ENCODE results near the gene SORCS2. TPM values are rescaled to one million over a fixed set of nuclear protein-coding genes. Genes with fewer than 3 reads are reported as not detected.

Gene SORCS2
- total RNA-seq, 6 experiments from 2014 or later, result 0.18 to 6.2 (median 3.1) TPM

DNA sequence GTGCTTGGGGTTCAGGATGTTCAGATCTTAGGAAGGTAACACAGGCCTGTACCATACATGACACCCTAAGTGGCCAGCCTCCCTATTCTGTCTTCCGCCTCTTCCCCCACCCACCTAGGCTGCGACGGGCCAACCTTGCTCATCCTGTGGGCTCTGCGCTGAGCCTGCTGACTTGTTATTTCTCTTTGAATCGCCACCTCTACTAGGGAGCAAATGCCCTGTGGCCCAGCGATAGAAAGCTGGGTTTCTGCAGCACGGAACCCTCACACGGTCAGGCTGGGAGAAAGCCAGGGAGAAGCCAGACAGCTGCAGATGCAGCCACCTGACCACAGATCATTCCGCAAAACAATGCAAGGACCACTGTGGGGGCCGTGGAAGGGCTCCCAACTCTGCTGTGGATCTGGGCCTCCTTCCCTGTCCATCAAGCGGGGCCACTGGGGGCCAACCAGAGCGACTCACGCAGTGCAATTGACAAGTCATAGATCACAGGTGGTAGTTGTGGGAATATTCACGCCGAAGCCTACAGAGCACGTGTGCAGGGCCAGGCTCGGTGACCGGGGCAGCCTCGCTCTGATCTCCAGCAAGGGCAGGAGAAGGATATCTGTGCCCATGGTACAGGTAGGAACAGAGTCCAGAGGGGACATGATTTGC, 519.8 kb downstream of the SORCS2 start:
- no peak for TF ChIP-seq POLR2A (IDR thresholded peaks at IDR 0.05)
- TF ChIP-seq, protein P1, sequence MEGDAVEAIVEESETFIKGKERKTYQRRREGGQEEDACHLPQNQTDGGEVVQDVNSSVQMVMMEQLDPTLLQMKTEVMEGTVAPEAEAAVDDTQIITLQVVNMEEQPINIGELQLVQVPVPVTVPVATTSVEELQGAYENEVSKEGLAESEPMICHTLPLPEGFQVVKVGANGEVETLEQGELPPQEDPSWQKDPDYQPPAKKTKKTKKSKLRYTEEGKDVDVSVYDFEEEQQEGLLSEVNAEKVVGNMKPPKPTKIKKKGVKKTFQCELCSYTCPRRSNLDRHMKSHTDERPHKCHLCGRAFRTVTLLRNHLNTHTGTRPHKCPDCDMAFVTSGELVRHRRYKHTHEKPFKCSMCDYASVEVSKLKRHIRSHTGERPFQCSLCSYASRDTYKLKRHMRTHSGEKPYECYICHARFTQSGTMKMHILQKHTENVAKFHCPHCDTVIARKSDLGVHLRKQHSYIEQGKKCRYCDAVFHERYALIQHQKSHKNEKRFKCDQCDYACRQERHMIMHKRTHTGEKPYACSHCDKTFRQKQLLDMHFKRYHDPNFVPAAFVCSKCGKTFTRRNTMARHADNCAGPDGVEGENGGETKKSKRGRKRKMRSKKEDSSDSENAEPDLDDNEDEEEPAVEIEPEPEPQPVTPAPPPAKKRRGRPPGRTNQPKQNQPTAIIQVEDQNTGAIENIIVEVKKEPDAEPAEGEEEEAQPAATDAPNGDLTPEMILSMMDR (IDR thresholded peaks at IDR 0.05), result no peak
- DNase-seq, result no peak
- Histone ChIP-seq H3K4me3 (no peak overlapping the region), H3K4me1 (no peaks in the 10 kb centered on the region), H3K9me3 (no peaks in the 10 kb centered on the region), H3K27me3 (no peaks in the 10 kb centered on the region), H3K27ac (no peak overlapping the region), H3K36me3 (no peaks in the 10 kb centered on the region)
- no peak for ATAC-seq
- intact Hi-C loops (cut with DNase I), result loop anchor here in 1 of 2 donors (10.0 kb wide), 1 partner anchor 247 kb away; no protein-coding TSS in a partner anchor
- WGBS (ENCODE audit: insufficient coverage, low coverage, low lambda C conversion rate, missing lambda C conversion rate), result 95% methylated on average over 4 of the region's 19 CpGs

DNA sequence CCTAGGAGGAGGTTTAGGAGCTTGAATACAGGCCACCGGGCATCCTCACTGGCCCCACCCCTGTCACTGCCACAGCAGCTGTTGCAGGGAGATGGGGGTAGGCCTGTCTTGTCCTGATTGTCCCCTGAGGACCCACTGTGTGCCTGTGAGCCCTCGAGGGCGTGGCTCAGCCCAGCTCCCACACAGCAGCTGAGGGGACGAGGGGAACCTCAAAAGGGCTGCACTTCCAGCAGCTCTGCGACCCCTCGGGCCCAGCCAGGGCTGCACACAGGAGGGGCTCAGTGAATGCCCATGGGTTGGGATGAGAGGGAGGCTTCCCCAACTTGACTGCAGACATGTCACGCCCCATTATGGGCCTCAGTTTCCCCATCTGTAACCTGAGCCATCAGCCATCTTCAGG, 521.4 kb downstream of the SORCS2 start:
- TF ChIP-seq, protein P1 (IDR thresholded peaks at IDR 0.05), result no peak
- no peak for TF ChIP-seq POLR2A (IDR thresholded peaks at IDR 0.05)
- whole genome bisulfite sequencing (ENCODE audit: insufficient coverage, low coverage, low lambda C conversion rate, missing lambda C conversion rate), result no CpG with 5 or more reads among the region's 7 CpGs
- Histone ChIP-seq H3K27me3 (no peaks in the 10 kb centered on the region), H3K4me1 (no peaks in the 10 kb centered on the region), H3K27ac (no peak overlapping the region), H3K36me3 (no peaks in the 10 kb centered on the region), H3K4me3 (no peak overlapping the region), H3K9me3 (no peaks in the 10 kb centered on the region)
- intact Hi-C loops (cut with DNase I), result loop anchor here in 1 of 2 donors (10.0 kb wide), 1 partner anchor 249 kb away; no protein-coding TSS in a partner anchor
- DNase-seq (no peak), ATAC-seq (no peak)

DNA sequence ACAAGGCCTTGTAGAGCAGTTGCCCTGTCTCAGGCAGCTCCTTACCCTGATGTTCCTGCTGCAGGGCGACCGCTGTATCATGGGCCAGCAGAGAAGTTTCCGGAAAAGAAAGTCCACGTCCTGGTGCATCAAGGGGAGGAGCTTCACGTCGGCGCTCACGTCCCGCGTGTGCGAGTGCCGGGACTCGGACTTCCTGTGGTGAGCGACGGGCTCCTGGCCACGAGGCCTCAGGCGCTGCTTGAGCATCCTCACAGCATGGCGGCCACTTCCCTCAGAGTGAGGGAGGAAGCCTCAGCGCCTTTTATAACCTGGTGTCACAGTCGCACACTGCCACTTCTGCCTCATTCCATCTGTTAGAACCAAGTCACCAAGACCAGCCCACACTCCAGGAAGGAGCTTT, 521.8 kb downstream of the SORCS2 start:
- DNase-seq, result no peak
- no peaks in the 10 kb centered on the region for H3K4me1 ChIP-seq

DNA sequence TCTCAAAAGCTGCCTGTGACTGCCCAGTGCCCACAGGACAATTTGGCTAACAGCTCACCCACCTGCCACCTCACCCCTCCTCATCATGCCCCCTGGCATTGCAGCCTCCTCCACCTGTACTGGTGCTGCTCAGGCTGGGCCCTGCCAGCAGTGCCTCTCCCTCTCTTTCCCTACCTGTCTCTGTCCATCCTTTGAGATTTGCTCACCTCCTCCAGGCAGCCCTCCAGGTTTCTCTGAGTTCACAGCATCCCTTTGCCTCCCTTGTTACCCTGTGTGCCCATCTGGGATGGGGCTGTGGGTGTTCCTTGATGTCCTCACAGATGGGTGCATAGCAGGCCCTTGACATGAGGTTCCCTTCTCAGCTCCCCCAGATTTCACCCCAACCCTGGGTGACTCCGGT, 522.4 kb downstream of the SORCS2 start:
- H3K27me3 ChIP-seq, result no peaks in the 10 kb centered on the region
- TF ChIP-seq, protein P1 (IDR thresholded peaks at IDR 0.05), result no peak
- no peak for TF ChIP-seq POLR2A (IDR thresholded peaks at IDR 0.05)
- H3K36me3 ChIP-seq, result no peaks in the 10 kb centered on the region
- no peaks in the 10 kb centered on the region for H3K9me3 ChIP-seq
- H3K4me3 ChIP-seq, result no peak overlapping the region
- 71% methylated on average over 1 of the region's 1 CpG for WGBS (ENCODE audit: insufficient coverage, low coverage, low lambda C conversion rate, missing lambda C conversion rate)
- intact Hi-C loops (cut with DNase I), result loop anchor here in 1 of 2 donors (5.0 to 10.0 kb wide), 2 partner anchors 250 to 527 kb away; no protein-coding TSS in a partner anchor
- H3K4me1 ChIP-seq, result no peaks in the 10 kb centered on the region
- H3K27ac ChIP-seq, result no peak overlapping the region
- ATAC-seq (no peak), DNase-seq (no peak)

More for the DNA sequence above, 521.8 kb downstream of the SORCS2 start:
- ATAC-seq, result no peak
- no peak overlapping the region for H3K4me3 ChIP-seq
- no peak for TF ChIP-seq POLR2A (IDR thresholded peaks at IDR 0.05)
- TF ChIP-seq, protein P1 (IDR thresholded peaks at IDR 0.05), result no peak
- H3K9me3 ChIP-seq, result no peaks in the 10 kb centered on the region
- intact Hi-C loops (cut with DNase I), result loop anchor here in 1 of 2 donors (10.0 kb wide), 1 partner anchor 249 kb away; no protein-coding TSS in a partner anchor
- no CpG with 5 or more reads among the region's 20 CpGs for WGBS (ENCODE audit: insufficient coverage, low coverage, low lambda C conversion rate, missing lambda C conversion rate)
- H3K36me3 ChIP-seq, result no peaks in the 10 kb centered on the region
- no peaks in the 10 kb centered on the region for H3K27me3 ChIP-seq
- H3K27ac ChIP-seq, result no peak overlapping the region

Data from right lobe of liver (tissue), 6 donors.